ENCODE results near the gene RCOR1.
"Not testable (repeated sequence)": the region's sequence is repeated elsewhere in the genome, so short reads cannot be mapped to it uniquely, and the experiment has no call there.

GRCh38 chr14:102619012-102619411, 26.6 kb downstream of the RCOR1 start:
- TF ChIP-seq POLR2A (IDR thresholded peaks at IDR 0.05); CTCF (IDR thresholded peaks at IDR 0.05 in 8 of 11, conservative IDR thresholded peaks at IDR 0.05 in 3 of 11): not testable (repeated sequence)
